CD4-positive, alpha-beta T cell treated with Interferon alpha-2 for 1 hour (primary cell): ENCODE measurements around the gene C1orf35.
"Not testable (repeated sequence)": the region's sequence is repeated elsewhere in the genome, so short reads cannot be mapped to it uniquely, and the experiment has no call there.

Source experiments
- DNase-seq, 2 donors: peaks; one replicate each; pipeline ENCODE4 v3.0.0-alpha.2; 2020 to 2022

Gene C1orf35

GRCh38 chr1:228142155-228142691, 39.1 kb upstream of the C1orf35 start:
- no peak for DNase-seq

DNA sequence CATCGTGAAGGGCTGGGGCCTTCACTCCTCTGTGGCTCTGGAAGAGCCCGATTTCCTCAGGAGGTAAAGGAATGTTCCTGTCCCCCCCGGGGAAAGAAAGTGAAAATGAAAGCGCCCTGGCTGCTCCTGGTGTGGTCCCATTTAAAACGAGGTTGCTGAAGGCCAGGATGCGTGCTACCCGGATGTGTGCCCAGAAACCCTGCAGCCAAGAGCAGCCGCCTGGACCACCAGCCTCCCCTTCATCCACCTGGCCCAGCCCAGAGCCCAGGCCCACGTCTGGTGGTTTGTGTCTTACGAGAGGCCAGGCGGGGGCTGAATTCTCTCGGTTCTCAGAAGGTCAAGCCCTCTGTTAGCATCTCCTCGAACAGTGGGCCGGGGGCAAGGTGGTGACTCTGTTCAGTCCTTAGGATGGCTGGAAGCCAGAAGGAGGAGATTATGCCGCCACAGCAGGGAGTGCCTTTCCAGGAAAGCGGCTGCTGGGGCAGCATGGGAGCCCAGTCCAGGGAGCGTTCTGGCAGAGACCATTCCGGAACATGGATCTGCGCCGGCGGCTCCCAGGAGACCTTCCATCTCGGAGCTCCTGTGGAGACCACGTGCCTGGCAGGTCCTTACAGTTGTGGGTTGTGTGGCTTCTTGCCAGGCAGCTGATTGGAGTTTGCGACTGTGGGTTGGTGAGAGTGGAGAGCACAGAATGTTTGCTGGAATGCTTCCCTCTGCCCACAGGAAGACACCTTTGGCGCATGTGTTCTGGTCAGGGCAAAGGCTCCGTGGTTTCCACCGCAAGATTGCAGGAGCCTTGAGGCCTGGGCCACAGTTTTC, 38.3 kb upstream of the C1orf35 start:
- DNase-seq = peak in 1 of 2 donors; percentile 54

DNA sequence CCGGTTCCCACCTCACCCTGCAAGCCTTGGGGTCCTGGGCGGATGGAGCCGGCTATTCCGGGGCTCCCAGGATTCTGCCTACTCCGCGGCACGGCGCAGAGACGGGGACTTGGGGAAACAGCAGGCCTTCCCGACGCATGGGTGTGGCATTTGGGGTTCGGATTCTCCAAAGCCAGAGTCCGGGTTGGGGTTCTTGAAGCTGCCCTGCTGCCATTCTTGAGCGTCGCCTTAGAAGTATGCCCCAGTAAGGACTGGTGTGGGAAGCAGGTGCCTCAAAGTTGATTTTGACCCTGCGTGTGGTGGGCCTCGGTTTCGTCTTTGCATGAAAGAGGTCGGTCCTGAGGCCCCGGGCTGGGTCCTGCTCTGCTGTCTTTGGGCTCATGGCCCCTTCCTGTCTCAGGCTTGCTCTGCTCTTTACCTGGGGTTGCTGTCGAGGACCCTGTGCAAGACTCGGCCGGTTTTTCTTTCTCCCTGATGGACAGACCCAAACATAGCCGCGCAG, 37.6 kb upstream of the C1orf35 start:
- no peak for DNase-seq

- peak; percentile 100 for DNase-seq
Observed at GRCh38 chr1:228139931-228140723, 37.0 kb upstream of the C1orf35 start, which contains the start of gene GUK1. GUK1 (plus strand) TSS chr1:228140279; CDS start chr1:228140303, 24 bp downstream.

- no peak for DNase-seq
Observed at GRCh38 chr1:228139406-228139930, 36.3 kb upstream of the C1orf35 start.

GRCh38 chr1:228136901-228137300, 33.8 kb upstream of the C1orf35 start:
- peak in 1 of 2 donors; percentile 24 for DNase-seq

- DNase-seq = no peak
Observed at GRCh38 chr1:228134591-228134990, 31.5 kb upstream of the C1orf35 start.

GRCh38 chr1:228131766-228132165, 28.6 kb upstream of the C1orf35 start:
- no peak for DNase-seq

- DNase-seq = no peak
Observed at GRCh38 chr1:228125185-228125584, 22.1 kb upstream of the C1orf35 start.

GRCh38 chr1:228123505-228123904, 20.4 kb upstream of the C1orf35 start:
- DNase-seq = no peak

DNA sequence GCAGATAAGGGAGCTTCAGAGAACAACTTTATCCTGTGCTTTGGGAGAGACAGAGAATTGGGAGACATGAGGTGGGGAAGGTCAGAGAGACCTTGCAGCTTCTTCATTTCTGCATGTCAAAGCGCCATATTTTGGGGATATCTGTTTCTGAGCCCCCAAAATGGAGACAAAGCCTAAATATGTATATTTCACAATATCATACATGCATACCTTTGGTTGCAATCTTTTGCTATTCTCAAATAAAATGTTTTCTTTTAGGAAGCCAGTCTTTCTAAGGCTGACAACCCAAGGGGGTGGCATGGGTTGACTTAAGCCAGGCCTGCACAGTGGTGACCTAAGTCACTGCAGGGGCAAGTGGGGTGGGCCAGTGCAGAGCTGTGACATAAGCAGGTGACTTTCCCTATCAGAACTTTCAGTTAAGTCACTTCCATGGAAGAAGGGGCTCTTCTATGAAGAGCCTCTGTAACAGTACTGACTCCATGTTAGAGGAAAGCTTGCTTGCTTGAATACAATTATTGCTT, 19.9 kb upstream of the C1orf35 start:
- no peak for DNase-seq

DNA sequence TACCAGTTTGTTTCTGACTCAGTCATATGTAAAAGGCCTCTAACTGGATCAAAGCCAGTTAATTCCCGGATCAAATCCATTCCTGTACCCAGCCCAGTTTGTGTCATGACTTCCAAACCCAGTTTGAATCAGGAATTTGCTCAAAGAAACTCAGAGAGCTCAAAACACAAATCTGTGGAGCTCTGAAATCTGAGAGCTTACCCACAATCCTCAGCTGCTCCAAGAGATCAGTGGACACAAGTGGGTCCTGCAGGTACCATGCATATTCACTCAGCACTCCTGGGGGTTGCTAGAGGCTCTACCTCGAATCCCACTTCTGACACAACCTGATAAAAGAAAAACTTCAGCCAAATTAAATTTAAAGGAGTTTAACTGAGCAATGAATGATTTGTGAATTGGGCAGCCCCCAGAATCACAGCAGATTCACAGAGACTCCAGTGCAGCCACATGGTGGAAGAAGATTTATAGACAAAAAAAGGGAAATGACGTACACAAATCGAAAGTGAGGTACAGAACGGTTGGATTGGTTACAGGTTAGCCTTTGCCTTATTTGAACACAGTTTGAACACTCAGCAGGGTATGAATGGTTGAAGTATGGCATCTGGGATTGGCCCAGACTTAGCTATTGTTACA, 17.8 kb upstream of the C1orf35 start:
- peak in 1 of 2 donors; percentile 37 for DNase-seq

- DNase-seq = no peak
Observed at GRCh38 chr1:228120351-228120750, 17.2 kb upstream of the C1orf35 start.

GRCh38 chr1:228118040-228118439, 14.9 kb upstream of the C1orf35 start:
- no peak for DNase-seq

DNA sequence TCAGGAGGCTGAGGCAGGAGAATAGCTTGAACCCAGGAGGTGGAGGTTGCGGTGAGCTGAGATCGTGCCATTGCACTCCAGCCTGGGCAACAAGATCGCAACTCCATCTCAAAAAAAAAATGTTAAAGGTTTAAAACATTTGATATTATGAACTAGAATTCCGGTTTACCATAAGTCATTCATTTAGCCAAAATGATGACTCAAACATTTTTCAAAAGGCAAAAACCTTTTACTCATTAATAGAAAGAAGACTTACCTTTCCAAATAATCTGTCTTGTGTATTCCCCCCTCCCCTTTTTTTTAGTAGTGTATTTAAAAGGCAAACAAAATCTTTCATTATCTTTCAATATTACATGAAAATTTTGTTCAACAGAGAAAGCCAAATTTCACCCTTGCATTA, 14.2 kb upstream of the C1orf35 start:
- no peak for DNase-seq

DNA sequence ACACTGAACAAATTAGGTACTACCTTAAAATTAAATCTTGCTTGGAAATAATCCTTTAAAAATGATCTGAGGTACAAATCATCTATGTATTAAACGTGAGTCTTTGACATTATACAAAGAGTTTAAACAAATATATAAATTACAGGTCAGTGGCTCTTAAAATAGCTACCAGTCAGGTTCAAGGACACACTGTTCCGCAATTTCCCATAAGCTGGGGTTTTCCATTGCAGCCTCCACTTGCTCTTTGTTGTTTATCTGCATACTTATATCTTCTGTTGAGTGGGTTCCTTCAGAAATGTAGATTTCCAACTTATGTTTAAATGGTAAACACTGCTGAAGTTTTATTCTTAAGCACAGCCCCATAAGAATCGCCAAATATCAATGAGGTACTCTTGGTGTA, 11.7 kb upstream of the C1orf35 start:
- no peak for DNase-seq

DNA sequence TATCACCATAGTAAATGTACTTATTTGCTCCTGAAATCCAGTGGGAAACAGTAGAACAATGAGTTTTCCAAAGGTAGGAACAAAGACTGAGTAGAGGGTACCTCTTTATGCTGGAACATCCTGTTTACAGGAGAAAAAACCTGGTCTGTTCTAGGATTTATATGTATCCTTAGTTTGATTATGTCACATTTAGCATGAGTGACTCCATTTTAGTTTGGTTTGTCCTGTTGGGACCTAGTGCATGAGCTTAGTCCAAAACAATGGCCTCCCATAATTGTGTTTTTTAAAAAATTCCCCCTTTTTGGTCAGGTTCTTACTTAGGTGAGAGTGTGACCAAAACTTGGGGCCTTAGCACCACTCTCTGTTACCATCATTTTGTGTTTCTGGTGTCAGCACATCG, 9.5 kb upstream of the C1orf35 start:
- no peak for DNase-seq

- no peak for DNase-seq
Observed at GRCh38 chr1:228112167-228112566, 9.0 kb upstream of the C1orf35 start.

DNA sequence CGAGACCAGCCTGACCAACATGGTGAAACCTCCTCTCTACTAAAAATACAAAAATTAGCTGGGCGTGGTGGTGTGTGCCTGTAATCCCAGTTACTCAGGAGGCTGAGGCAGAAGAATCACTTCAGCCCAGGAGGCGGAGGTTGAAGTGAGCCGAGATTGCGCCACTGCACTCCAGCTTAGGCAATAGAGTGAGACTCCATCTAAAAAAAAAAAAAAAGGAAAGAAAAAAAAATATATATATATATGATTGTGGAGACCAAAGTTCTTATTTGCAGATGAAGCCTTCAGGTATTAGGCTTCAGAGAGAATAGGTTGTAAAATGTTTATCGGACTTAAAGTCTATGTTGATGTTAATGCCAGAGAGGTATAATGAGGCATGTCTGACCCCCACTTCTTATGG, 8.2 kb upstream of the C1orf35 start:
- DNase-seq = not testable (repeated sequence)

DNA sequence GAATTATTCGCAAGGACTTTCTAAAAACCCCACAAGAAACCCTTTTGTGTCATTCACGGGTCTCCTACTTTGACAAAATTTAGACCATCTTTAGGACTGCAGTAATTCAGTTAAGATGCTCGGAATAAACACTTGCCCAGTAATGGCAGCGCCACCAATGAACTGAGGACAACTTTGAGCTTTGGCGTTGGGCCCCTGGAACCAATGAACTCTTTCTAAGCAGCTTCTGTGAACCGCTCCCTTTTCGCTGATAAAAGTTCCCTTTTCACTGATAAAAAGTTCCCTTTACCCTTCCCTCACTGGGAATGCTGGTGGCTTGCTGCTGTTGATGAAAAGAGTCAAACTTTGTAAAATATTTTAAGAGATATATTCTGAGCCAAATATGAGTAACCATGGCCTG, 7.4 kb upstream of the C1orf35 start:
- DNase-seq = no peak

- DNase-seq = no peak
Observed at GRCh38 chr1:228109962-228110488, 6.9 kb upstream of the C1orf35 start.
